Kidney (tissue), 14 donors: Measurements from ENCODE around the gene DPP9. TPM values are rescaled to one million over a fixed set of nuclear protein-coding genes. Genes with fewer than 3 reads are reported as not detected.

Experiments
- DNase-seq, 5 donors: peaks; one replicate each; pipeline ENCODE4 v3.0.0-alpha.2; 2013 to 2020
- FAIRE-seq: peaks from 2 replicates; lab custom pipeline; 2012; peaks lifted over from hg19 to GRCh38; lab: Jason Lieb, UNC
- H3K27ac ChIP-seq, 2 donors: one replicate each; pipeline ENCODE4 v1.7.0; 2013; ENCODE audit warnings: low read depth in 2 of 2, low read length in 2 of 2, inconsistent platforms in 1 of 2
- H3K27me3 ChIP-seq: one replicate; pipeline ENCODE4 v1.7.1; 2013; ENCODE audit warnings: low read length, inconsistent platforms; ENCODE audit not compliant: control insufficient read depth, insufficient read depth
- H3K36me3 ChIP-seq, 3 donors: one replicate each; pipeline versions ENCODE4 v1.7.0 to v1.7.1; 2013; ENCODE audit warnings: low read length in 3 of 3, control low read depth in 1 of 3, inconsistent platforms in 1 of 3; ENCODE audit not compliant: insufficient read depth in 3 of 3, control insufficient read depth in 2 of 3
- H3K4me1 ChIP-seq, 3 donors: one replicate each; pipeline versions ENCODE4 v1.7.0 to v1.7.1; 2013; ENCODE audit warnings: low read length in 3 of 3, inconsistent platforms in 1 of 3, low read depth in 1 of 3; ENCODE audit not compliant: control insufficient read depth in 2 of 3, insufficient read depth in 2 of 3
- H3K4me3 ChIP-seq, 3 donors: one replicate each; pipeline versions ENCODE4 v1.7.0 to v1.8.1; 2013; ENCODE audit warnings: low read length in 3 of 3, control low read depth in 1 of 3, inconsistent platforms in 1 of 3
- H3K9ac ChIP-seq, 3 donors: one replicate each; pipeline versions ENCODE4 v1.7.0 to v1.7.1; 2013; ENCODE audit warnings: low read length in 3 of 3, control low read depth in 1 of 3, inconsistent platforms in 1 of 3
- H3K9me3 ChIP-seq, 3 donors: one replicate each; pipeline versions ENCODE4 v1.7.0 to v1.7.1; 2013; ENCODE audit warnings: low read length in 3 of 3, control low read depth in 1 of 3, inconsistent platforms in 1 of 3; ENCODE audit not compliant: control insufficient read depth in 2 of 3, insufficient read depth in 1 of 3
- intact Hi-C: fragments of 100-400 bp; cut with DNase I; formaldehyde crosslinking; loops from one replicate; pipeline ENCODE4 v1.11.1; 2022
- polyA plus RNA-seq: library from polyadenylated mRNA; stranded (reverse); fragments of 350-450 nt; fragmentation: Illumina TruSeq; extraction: RNeasy Lipid Tissue Mini Kit (QIAGEN cat#74804); gene quantifications from one replicate; pipeline ENCODE4 v1.2.3, GENCODE V29; 2014; ENCODE audit warnings: low read depth, low replicate concordance; ENCODE audit not compliant: insufficient read depth
- total RNA-seq: library from RNA; stranded (reverse); fragmentation: NEBNext Ultra II Directional; extraction: Animal tissue kit (Norgen Biotek cat#: 25700); gene quantifications from one replicate; pipeline ENCODE4 v1.2.1, GENCODE V29; 2021
- TF ChIP-seq, protein P1 (sequence below): IDR thresholded peaks from 3 replicates; pipeline ENCODE4 v1.5.1; 2012; ENCODE audit warnings: mild to moderate bottlenecking, moderate library complexity, borderline replicate concordance; ENCODE audit not compliant: insufficient read depth; ENCODE audit errors: extremely low read depth
- donor health status: control.
- donor health status: control.
- donor health status: control.
- donor health status: control.
- donor health status: control.
- donor health status: DM: yes; HTN: yes; CAD: no.
- donor health status: Normal renal cell carcinoma (clear cell type).

DPP9 gene
- total and polyA plus RNA-seq, 2 donors from 2014 or later = 14.0 to 61.9 TPM

GRCh38 chr19:4699826-4700692 lies 23.6 kb downstream of the DPP9 start:
- peaks cover 0 to 47% (median 18%) of the 10 kb centered on the region in 3 donors for H3K36me3 ChIP-seq
- no peak overlapping the region for H3K4me3 ChIP-seq
- TF ChIP-seq, protein P1, sequence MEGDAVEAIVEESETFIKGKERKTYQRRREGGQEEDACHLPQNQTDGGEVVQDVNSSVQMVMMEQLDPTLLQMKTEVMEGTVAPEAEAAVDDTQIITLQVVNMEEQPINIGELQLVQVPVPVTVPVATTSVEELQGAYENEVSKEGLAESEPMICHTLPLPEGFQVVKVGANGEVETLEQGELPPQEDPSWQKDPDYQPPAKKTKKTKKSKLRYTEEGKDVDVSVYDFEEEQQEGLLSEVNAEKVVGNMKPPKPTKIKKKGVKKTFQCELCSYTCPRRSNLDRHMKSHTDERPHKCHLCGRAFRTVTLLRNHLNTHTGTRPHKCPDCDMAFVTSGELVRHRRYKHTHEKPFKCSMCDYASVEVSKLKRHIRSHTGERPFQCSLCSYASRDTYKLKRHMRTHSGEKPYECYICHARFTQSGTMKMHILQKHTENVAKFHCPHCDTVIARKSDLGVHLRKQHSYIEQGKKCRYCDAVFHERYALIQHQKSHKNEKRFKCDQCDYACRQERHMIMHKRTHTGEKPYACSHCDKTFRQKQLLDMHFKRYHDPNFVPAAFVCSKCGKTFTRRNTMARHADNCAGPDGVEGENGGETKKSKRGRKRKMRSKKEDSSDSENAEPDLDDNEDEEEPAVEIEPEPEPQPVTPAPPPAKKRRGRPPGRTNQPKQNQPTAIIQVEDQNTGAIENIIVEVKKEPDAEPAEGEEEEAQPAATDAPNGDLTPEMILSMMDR = no peak
- H3K27me3 ChIP-seq = no peaks in the 10 kb centered on the region
- intact Hi-C loops = no loop called here
- no peak overlapping the region for H3K27ac ChIP-seq
- FAIRE-seq (no peak), DNase-seq (peak in 1 of 5 donors; percentile 55)
- H3K9me3 ChIP-seq = no peaks in the 10 kb centered on the region
- H3K9ac ChIP-seq = no peak overlapping the region
- H3K4me1 ChIP-seq = no peaks in the 10 kb centered on the region

GRCh38 chr19:4697304-4697703 lies 26.3 kb downstream of the DPP9 start:
- Histone ChIP-seq H3K36me3 (peaks cover 3 to 61% (median 26%) of the 10 kb centered on the region in 3 donors), H3K27me3 (no peaks in the 10 kb centered on the region), H3K9ac (no peak overlapping the region), H3K4me1 (no peaks in the 10 kb centered on the region), H3K27ac (no peak overlapping the region), H3K4me3 (no peak overlapping the region), H3K9me3 (no peaks in the 10 kb centered on the region)
- no peak for FAIRE-seq
- peak in 1 of 5 donors; percentile 67 for DNase-seq
- intact Hi-C loops = no loop called here
- TF ChIP-seq, protein P1 = no peak

GRCh38 chr19:4695224-4695731 lies 28.4 kb downstream of the DPP9 start:
- intact Hi-C loops = no loop called here
- TF ChIP-seq, protein P1 = no peak
- Histone ChIP-seq H3K4me3 (no peak overlapping the region), H3K27me3 (no peaks in the 10 kb centered on the region), H3K9ac (no peak overlapping the region), H3K36me3 (peaks cover 5 to 46% (median 28%) of the 10 kb centered on the region in 3 donors), H3K9me3 (no peaks in the 10 kb centered on the region), H3K4me1 (no peaks in the 10 kb centered on the region), H3K27ac (no peak overlapping the region)
- FAIRE-seq (no peak), DNase-seq (peak in 1 of 5 donors; percentile 53)
